Sigmoid colon (tissue), 7 donors: ENCODE measurements around the gene TACC2. TPM values are rescaled to one million over a fixed set of nuclear protein-coding genes. Genes with fewer than 3 reads are reported as not detected.

Source experiments
- DNase-seq: peaks from one replicate; pipeline ENCODE4 v3.0.0-alpha.2; 2019
- H3K27ac ChIP-seq, 4 donors: fragments of 200-600 bp; sonication (generic); one replicate each; pipeline ENCODE4 v1.5.1; 2016 to 2019; ENCODE audit warnings: mild to moderate bottlenecking in 1 of 4
- H3K27me3 ChIP-seq, 3 donors: fragments of 200-600 bp; sonication (generic); one replicate each; pipeline ENCODE4 v1.5.1; 2019; ENCODE audit warnings: mild to moderate bottlenecking in 1 of 3
- H3K36me3 ChIP-seq, 4 donors: fragments of 200-600 bp; sonication (generic); one replicate each; pipeline ENCODE4 v1.5.1; 2016 to 2019
- H3K4me1 ChIP-seq, 4 donors: fragments of 200-600 bp; sonication (generic); one replicate each; pipeline ENCODE4 v1.5.1; 2017 to 2019
- H3K4me3 ChIP-seq, 4 donors: fragments of 200-600 bp; sonication (generic); one replicate each; pipeline ENCODE4 v1.5.1; 2017 to 2019; ENCODE audit warnings: mild to moderate bottlenecking in 2 of 4, moderate library complexity in 1 of 4
- H3K9me3 ChIP-seq, 4 donors: fragments of 200-600 bp in 3 of 4; sonication (generic) in 3 of 4; one replicate each; pipeline versions ENCODE4 v1.5.1 to v1.6.1; 2013 to 2019
- CTCF ChIP-seq, 4 experiments: fragments of 450-650 bp in 3 of 4; fragments of 200-600 bp in 1 of 4; IDR thresholded peaks; one replicate each; pipeline ENCODE4 v1.5.1; 2016 to 2019; ENCODE audit warnings: antibody characterized with exemption in 4 of 4, mild to moderate bottlenecking in 3 of 4, moderate library complexity in 2 of 4
- EP300 ChIP-seq, 4 donors: sonication (generic); formaldehyde crosslinking; IDR thresholded peaks; one replicate each; pipeline ENCODE4 v1.6.1; 2017; ENCODE audit warnings: antibody characterized with exemption in 4 of 4
- POLR2A ChIP-seq, 2 donors: fragments of 450-650 bp; IDR thresholded peaks; one replicate each; pipeline ENCODE4 v1.6.1; 2016; ENCODE audit warnings: antibody characterized with exemption in 2 of 2, mild to moderate bottlenecking in 2 of 2, moderate library complexity in 2 of 2
- POLR2AphosphoS5 ChIP-seq, 4 donors: sonication (generic); formaldehyde crosslinking; IDR thresholded peaks; one replicate each; pipeline ENCODE4 v1.6.1; 2017; ENCODE audit warnings: antibody characterized with exemption in 4 of 4
- WGBS, 2 donors: extraction: QIAGEN DNeasy Blood & Tissue Kit; methylation state at CpG; one replicate each; pipeline ENCODE4 v1.1.7; 2013; 5-methylcytosine and 5-hydroxymethylcytosine counted together
- intact Hi-C: fragments of 100-400 bp; cut with DNase I; formaldehyde crosslinking; loops from one replicate; pipeline ENCODE4 v1.15.1; 2023
- polyA plus RNA-seq, 3 donors: library from polyadenylated mRNA; stranded (reverse); fragments of 200-250 nt; gene quantifications; one replicate each; pipeline ENCODE4 v1.2.3, GENCODE V29; 2013
- total RNA-seq, 4 donors: library from RNA; depleted of rRNA; stranded (reverse); fragments of >200 nt; gene quantifications; one replicate each; pipeline ENCODE4 v1.1.0, GENCODE V29; 2016
- donor health status: healthy with polysubstance abuse.
- donor health status: Bipolar disorder and iron deficiency.
- donor health status: healthy.

TACC2 gene
- total and polyA plus RNA-seq, 7 donors = 43.7 to 173 (median 71.0) TPM

- Histone ChIP-seq H3K36me3 (no peaks in the 10 kb centered on the region), H3K27me3 (no peaks in the 10 kb centered on the region), H3K27ac (no peak overlapping the region), H3K4me1 (peaks cover 0 to 10% (median 3%) of the 10 kb centered on the region in 4 donors), H3K9me3 (no peaks in the 10 kb centered on the region), H3K4me3 (no peak overlapping the region)
- 89 to 94% methylated on average over 12 of the region's 12 CpGs for WGBS, 2 donors
- intact Hi-C loops = no loop called here
- no peak for DNase-seq
- no peak for TF ChIP-seq POLR2AphosphoS5 (IDR thresholded peaks at IDR 0.05)
- TF ChIP-seq POLR2A (IDR thresholded peaks at IDR 0.05) = no peak
- no peak for TF ChIP-seq CTCF (IDR thresholded peaks at IDR 0.05)
- TF ChIP-seq EP300 (IDR thresholded peaks at IDR 0.05) = no peak
Measured at GRCh38 chr10:122294511-122295450, 305.8 kb downstream of the TACC2 start.

GRCh38 chr10:122295451-122295809 lies 306.5 kb downstream of the TACC2 start:
- intact Hi-C loops = no loop called here
- H3K9me3 ChIP-seq = no peaks in the 10 kb centered on the region
- H3K36me3 ChIP-seq = no peaks in the 10 kb centered on the region
- H3K4me3 ChIP-seq = no peak overlapping the region
- no peaks in the 10 kb centered on the region for H3K27me3 ChIP-seq
- no peak overlapping the region for H3K27ac ChIP-seq
- TF ChIP-seq CTCF (IDR thresholded peaks at IDR 0.05) = no peak
- no peak for TF ChIP-seq POLR2AphosphoS5 (IDR thresholded peaks at IDR 0.05)
- TF ChIP-seq EP300 (IDR thresholded peaks at IDR 0.05) = no peak
- no peak for TF ChIP-seq POLR2A (IDR thresholded peaks at IDR 0.05)
- no peak for DNase-seq
- peaks cover 0 to 12% (median 3%) of the 10 kb centered on the region in 4 donors for H3K4me1 ChIP-seq
- 85 to 91% methylated on average over 4 of the region's 4 CpGs for WGBS, 2 donors

GRCh38 chr10:122296363-122297120 lies 307.6 kb downstream of the TACC2 start:
- intact Hi-C loops = no loop called here
- 83 to 91% methylated on average over 8 of the region's 8 CpGs for WGBS, 2 donors

GRCh38 chr10:122297583-122297982 lies 308.6 kb downstream of the TACC2 start:
- TF ChIP-seq POLR2AphosphoS5 (IDR thresholded peaks at IDR 0.05) (no peak), EP300 (IDR thresholded peaks at IDR 0.05) (no peak), POLR2A (IDR thresholded peaks at IDR 0.05) (no peak), CTCF (IDR thresholded peaks at IDR 0.05) (no peak)
- Histone ChIP-seq H3K4me3 (no peak overlapping the region), H3K36me3 (no peaks in the 10 kb centered on the region), H3K4me1 (peaks cover 0 to 26% (median 11%) of the 10 kb centered on the region in 4 donors), H3K27ac (no peak overlapping the region), H3K27me3 (no peaks in the 10 kb centered on the region), H3K9me3 (no peaks in the 10 kb centered on the region)
- WGBS, 2 donors = 86 to 88% methylated on average over 8 of the region's 8 CpGs
- no peak for DNase-seq
- intact Hi-C loops = no loop called here

More at GRCh38 chr10:122296363-122297120, 307.6 kb downstream of the TACC2 start:
- H3K27me3 ChIP-seq = no peaks in the 10 kb centered on the region
- no peak for TF ChIP-seq POLR2A (IDR thresholded peaks at IDR 0.05)
- TF ChIP-seq POLR2AphosphoS5 (IDR thresholded peaks at IDR 0.05) = no peak
- TF ChIP-seq CTCF (IDR thresholded peaks at IDR 0.05) = no peak
- no peak overlapping the region for H3K4me3 ChIP-seq
- no peak overlapping the region for H3K27ac ChIP-seq
- H3K4me1 ChIP-seq = peaks cover 0 to 23% (median 11%) of the 10 kb centered on the region in 4 donors
- no peaks in the 10 kb centered on the region for H3K9me3 ChIP-seq
- no peak for DNase-seq
- H3K36me3 ChIP-seq = no peaks in the 10 kb centered on the region
